ENCODE data around the gene TNFAIP1.

- TF ChIP-seq CTCF (IDR thresholded peaks at IDR 0.05): peak; percentile 20 to 36 (median 25)
- TF ChIP-seq POLR2AphosphoS5 (IDR thresholded peaks at IDR 0.05): no peak
These were observed 45.7 kb downstream of the TNFAIP1 start for GRCh38 chr17:28381141-28381825.
